GM21381 (cell line): Measurements from ENCODE around the gene SZT2.
"Not testable (repeated sequence)": the region's sequence is repeated elsewhere in the genome, so short reads cannot be mapped to it uniquely, and the experiment has no call there.

ENCODE experiments used
- ATAC-seq: cut with Tn5 transposase; IDR thresholded peaks from one replicate; pipeline ENCODE4 v1.9.1; 2021; ENCODE audit warnings: mild to moderate bottlenecking, moderate library complexity; ENCODE audit not compliant: unreplicated experiment

Gene SZT2

DNA sequence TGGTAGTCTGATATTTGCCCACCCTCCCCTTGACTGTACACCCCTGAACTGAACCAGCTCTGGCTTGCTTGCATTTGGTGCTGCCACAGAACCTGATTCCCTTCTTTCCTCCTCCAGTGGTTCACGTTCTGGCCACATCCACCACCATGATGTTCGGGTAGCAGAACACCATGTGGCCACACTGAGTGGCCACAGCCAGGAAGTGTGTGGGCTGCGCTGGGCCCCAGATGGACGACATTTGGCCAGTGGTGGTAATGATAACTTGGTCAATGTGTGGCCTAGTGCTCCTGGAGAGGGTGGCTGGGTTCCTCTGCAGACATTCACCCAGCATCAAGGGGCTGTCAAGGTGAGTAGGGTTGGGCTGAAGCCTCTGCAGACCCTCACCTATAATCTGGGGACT, 29.1 kb upstream of the SZT2 start:
- ATAC-seq = no peak

DNA sequence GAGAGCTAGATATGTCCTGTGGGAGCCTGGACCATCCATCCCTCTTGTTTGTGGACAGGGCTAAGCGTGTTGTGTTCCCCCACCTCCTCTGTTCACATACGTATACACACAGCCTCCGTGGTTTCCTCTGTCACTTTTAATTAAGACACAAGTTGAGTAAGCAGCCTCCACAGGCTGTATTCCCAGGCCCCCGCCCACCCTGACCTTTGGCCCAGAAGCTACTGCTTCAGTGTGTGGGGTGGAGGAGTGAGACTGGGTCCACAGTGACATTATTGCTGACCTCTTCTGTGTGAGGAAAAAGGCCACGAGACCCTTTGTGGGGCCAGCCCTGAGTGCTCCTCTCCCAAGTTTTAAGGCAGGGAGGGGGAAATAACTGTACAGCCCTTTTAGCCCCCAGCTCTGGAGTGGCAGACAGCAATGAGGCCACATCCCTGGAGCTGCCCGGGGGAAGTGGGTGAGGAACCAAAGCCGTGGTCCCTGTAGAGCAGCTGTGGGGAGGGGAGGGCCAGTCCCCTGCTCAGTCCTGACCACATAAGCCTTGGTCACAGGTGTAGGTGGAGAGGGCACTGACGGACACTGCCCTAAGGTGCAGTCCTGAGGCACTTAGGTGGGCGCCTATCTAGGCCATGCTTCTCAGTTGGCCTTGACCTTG, 26.3 kb upstream of the SZT2 start:
- no peak for ATAC-seq

DNA sequence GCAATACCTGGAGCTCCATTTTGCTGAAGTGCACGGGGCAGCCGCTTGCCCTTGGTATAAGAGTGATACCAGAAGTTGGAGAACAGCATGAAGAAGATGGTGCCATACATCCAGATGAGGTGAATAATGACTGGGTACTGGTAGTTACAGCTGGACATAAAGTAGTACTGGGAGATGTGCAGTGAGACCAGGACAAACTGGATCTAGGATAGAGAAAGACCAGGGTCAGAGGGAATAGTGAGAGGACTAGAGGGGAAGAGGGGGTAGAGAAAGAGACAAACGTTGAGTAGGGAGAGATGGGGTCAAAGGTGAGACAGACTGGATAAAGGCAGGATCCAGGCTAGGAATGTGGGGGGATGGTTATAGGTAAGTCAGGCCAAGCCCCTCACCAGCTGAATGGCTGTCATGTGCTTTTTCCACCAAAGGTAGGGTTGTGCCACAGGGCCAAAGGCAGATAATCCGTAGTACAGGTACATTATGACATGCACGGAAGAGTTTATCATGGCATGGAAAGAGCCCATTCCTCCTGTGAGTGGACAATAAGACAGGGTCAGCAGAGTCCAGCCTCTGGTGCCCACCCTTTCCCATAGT, 25.7 kb upstream of the SZT2 start:
- no peak for ATAC-seq

DNA sequence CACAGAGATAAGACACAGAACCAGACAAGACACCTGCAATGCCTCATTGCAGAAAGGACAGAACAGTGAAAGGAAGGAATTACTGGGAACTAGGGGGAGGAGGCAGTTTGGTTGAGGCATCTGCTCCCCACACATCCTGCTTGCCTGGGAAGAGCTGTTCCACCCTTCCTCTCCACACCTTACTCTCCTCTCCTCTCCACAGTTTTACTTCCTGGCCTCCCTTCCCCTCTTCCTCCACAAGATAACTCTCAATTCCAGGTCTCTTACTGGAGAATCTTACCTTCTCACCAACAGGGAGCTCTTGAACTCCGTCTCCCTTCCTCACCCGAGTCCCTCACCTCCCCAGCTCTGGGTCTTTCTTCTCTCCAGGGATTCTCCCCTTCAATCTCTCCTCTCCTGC, 24.0 kb upstream of the SZT2 start:
- ATAC-seq = no peak

DNA sequence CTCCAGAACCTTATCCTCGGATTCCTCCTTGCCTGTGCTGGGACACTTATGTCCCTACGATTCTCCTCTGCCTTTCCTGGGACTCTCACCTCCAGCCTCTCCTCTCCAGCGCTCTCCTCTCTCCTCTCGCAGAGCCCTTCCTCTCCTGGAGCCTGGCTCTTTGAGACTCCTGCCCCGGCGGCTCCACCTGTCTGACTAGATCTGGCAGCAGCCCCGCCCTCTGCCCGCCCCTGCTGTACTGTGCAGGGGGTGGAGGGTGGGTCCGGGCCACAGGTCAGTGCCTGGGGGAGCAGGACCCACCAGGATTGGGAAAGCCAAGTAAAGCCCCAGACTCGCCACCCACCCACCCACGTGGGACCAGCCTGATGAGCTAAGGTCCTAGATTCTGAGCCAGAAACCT, 23.5 kb upstream of the SZT2 start:
- ATAC-seq = no peak

DNA sequence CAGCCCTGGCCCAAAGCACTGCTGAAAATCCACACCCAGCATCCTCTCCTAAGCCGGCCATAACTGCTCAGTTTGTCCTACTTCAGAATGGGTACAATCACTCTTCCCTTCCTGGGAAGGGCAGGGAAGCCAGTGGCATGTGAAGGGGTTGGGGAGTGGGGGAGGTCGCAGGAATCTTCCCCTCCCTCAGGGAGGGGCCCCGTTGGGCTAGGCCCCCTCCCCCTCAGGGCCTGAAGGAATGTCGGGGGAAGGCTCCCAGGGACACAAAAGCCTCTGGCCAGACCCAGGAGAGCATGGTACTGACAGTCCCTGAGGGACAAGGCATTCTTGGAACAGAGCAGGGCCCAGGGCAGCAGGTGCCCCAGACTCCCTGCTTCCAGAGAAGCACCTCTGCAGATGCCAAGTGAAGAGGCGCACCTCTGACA, 23.1 kb upstream of the SZT2 start:
- no peak for ATAC-seq

DNA sequence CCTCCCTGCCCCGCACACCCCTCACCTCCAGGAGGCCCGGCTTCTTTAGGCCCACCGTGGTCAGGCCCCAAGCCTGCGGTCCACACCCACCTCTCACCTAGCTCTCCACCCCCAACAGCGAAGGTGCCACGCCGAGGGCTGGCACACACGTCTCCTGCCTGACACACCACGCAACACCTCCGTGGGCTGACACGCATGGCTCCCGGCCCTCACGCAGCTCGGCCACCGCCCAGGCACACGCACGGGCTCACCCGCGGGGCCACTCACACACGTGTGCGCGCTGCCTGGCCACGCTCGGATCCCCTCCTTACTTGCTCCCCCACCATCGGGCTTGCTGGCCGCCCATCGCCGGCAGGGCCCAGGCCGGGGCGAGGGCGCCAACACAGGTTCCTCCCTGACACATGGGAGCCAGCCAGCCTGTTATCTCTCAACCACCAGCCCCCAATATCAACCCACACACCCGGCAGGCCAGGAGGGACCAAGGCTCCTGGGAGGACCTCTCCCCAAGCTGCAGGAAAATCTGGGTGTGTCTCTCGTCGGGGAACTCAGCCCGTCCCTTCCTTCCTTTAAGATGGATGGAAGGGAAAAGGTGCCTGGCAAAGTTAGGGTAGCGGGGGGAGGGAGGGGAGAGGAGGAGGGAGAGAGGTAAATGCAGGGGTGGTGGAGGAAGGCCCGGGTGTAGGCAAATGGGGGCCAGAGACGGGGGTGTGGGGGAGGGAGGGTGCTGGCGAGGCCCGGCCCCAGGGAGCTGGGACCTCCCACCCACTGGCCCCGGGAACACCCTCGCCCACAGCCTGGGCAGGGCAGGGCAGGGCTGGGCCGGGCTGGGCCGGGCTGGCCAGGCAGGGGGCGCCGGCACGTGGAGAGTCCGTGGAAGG, 22.4 kb upstream of the SZT2 start:
- ATAC-seq = peak; percentile 45

DNA sequence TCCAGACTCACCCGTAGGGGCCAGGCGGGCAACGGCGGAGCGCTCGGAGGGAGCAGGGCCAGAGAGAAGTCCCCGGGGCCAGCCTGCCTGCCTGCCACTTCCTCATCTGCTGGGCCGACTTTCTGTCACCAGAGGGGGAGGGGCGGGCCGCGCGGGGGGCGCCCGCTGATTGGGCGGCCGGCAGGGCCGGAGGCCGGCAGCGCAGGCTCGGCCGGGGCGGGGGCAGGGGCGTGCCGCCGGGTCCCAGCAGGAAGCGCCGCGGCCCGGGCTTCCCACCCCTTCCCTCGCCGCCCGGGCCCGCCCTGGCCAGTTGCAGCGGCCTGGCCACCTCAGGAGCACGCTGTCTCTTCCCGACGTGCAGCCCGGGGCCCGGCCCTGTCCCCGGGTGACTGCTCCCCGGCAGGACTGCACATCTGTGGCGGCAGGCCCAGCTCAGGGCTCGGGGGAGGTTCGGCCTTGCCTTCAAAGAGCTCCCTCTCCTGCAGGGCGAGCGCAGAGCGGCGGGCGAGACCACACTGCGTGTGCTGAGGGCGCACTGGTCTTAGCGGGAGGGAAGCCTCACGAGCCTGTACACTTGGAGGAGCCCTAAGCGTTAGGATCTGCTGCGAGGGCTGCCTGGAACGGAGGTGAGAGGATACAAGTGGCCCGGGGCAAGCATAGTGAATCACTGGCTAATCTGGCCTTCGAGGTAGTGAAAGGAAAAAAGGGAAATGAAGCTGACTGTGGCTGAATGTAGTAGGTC, 21.6 kb upstream of the SZT2 start, which contains the start of gene ELOVL1:
TSS of gene ELOVL1 (minus strand) at position 108 of the 742 bp plus-strand sequence. CDS start 2,402 bp downstream, outside the sequence.
- peak; percentile 76 for ATAC-seq

DNA sequence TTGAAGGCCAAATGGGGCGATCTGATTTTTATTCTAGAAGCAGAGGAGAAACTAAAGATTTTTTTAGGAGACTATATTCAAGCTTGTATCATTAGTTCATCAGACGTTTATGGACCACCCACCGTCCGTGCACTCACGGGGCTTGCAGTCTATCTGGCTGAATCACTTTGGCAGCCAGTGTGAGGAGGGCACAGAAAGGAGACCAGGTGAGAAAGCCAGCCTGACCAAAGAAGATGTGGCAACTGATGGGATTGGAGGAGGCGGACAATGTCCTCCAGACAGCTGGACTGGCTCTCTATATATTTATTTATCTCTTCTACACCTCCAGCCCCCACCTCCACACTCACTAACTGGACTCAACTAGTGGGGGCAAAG, 21.1 kb upstream of the SZT2 start:
- ATAC-seq = no peak

DNA sequence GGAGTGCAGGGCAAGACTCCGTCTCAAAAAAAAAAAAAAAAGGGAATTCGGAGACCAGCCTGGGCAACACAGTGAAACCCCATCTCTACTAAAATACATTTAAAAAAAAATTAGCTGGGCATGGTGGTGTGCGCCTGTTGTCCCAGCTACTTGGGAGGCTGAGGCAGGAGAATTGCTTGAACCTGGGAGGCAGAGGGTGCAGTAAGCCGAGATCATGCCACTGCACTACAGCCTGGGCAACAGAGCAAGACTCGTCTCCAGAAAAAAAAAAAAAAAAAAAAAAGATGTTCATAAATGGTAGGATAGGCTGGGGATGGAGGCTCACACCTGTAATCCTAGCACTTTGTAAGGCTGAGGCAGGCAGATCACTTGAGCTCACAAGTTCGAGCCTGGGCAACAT, 19.9 kb upstream of the SZT2 start:
- not testable (repeated sequence) for ATAC-seq

DNA sequence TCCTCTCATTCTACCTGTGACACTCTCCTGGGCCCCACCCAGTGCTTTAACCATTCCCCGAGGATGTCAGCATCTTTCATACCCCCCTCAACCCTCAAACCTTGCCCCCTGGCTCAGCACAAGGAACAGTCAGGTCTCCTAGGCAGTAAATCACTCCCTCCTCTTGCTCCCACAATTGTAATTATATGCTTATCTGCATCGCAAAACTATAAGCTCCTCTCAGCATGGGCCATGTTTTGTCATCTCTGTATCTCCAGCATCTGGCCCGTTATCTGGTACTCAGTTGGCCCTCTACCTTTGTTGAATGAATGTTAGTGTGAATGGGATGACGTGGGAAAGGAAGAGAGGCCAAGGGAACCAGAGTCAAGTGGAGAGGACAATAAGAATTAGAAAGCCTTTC, 19.1 kb upstream of the SZT2 start:
- ATAC-seq = no peak

DNA sequence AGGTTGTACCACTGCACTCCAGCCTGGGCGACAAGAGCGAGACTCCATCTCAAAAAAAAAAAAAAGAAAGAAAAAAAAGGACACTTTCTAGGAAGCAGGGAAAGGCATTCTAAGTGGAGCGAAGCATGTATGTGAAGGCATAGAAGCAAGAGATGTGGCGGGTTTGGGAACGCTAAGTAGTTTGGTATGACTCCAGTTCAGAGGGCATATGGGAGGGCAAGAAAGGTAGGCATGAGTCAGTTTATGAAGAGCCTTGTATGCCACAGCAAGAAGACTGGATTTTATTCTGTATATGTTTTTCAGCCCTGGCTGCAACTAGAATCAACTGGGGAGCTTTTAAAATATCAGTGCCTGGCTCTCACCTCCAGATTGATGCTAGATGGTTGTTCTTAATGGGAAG, 17.5 kb upstream of the SZT2 start:
- no peak for ATAC-seq

DNA sequence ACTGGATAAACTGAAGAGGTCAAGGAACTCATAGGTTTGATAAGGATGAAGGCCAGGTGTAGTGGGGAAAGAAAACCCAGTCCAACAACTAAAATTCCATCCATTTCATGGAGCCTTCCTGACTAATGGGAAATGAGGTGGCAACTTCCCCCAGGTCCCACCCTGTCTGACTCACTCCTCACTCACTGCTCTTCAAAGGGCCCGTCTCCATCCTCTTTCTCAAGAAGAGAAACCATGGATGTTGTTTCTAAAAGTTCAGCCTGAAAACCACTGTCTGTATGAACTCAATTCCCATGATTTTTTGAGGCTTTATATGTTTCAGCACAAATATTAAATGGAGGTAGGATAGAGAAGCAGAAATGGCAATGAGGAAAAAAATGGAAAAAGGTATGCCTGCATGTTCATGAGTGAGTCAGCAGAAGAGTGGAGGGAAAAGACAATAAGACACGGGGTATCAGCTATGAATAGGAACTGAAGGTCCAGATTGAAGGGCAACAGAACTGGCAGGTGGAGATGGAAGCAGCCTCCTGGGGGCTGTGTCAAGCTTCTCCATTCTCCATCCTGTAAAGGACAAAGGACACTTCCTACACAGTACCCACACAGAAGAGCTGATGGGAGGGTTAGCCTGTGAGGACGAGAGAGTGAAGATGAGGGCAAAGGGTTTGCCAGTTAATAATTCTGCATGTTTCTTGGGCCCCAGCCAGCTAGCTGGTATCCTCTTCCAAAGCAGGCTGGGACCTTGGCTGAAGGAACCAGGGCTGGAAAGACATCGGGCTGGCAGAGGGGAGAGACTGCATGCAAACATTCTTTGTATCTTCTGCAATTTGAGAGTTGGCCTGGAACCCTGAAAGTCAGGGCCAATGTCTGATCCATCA, 16.4 kb upstream of the SZT2 start:
- ATAC-seq = no peak

DNA sequence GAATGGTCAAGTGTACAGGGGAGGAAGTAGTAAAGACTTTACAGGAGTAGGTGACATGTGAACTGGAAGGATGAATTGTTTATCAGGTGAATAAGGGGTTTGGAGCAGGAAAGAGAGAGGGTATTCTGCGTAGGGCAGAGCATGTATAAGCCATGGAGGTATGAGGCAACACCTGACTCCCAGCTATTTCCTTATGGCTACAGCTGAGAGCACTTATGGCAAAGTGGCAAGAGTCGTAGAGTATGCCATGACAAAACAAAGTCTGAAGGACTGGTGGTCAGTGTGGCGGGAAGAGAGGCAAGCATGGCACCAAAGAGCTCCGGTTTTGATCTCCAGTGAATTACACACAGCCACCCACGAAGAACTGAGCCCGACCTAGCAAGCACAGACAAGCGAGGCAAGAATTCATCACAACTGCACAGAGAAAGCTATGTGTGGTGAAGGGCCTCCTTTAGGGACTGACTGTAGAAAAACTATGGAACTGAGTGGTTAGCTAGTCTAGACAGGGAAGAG, 12.9 kb upstream of the SZT2 start:
- no peak for ATAC-seq

DNA sequence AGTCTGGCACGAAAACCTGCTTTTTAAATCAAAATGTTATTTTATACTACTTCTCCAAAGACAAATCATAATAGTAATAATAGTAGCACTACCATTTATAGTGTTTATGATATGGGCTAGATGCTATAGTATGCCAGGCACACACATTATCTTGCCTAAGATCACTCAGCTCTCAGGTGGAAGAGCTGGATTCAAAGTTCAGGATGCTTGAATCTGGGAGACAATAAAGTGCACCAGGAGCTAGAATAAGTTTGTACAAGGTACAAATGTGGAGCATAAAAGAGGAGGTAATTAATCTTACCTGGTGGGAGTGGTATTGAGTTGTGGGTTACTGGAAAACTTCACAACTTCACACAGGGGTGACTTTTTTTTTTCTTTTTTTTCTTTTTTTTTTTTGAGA, 11.9 kb upstream of the SZT2 start:
- no peak for ATAC-seq

DNA sequence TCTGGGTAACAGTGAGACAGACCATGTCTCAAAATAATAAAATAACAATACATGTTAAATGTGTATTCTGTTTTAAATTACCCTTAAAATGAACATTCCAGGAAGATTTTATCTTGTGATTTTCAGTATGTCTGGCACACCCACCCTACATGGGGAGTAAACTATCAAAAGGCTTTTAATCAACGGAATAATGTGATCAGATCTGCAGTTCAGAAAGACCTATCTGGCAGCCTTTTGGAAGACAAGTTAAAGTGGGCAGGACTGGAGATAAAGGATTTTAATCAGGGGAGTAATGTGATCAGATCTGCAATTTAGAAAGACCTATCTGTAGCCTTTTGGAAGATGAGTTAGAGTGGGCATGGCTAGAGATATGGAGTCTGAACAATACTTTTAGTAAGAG, 10.2 kb upstream of the SZT2 start:
- no peak for ATAC-seq

DNA sequence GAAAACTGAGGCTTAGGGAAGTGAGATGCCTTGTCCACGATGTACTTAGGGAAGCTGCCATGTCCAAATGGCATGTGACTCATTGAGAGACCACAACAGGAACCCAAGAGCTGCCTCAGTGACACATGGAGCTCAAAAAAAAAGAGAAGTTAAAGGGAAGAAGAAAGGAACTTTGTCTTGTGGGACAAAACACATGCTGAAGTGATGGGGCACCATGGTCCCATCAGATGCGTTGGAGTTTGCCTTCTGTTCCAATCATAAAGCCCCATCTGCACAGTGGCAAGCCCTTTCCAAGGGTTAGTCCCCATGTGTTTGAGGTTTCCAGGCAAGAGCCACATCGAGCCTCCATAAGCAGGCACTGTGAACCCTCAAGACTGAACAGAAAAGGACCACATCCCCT, 8.1 kb upstream of the SZT2 start:
- no peak for ATAC-seq

DNA sequence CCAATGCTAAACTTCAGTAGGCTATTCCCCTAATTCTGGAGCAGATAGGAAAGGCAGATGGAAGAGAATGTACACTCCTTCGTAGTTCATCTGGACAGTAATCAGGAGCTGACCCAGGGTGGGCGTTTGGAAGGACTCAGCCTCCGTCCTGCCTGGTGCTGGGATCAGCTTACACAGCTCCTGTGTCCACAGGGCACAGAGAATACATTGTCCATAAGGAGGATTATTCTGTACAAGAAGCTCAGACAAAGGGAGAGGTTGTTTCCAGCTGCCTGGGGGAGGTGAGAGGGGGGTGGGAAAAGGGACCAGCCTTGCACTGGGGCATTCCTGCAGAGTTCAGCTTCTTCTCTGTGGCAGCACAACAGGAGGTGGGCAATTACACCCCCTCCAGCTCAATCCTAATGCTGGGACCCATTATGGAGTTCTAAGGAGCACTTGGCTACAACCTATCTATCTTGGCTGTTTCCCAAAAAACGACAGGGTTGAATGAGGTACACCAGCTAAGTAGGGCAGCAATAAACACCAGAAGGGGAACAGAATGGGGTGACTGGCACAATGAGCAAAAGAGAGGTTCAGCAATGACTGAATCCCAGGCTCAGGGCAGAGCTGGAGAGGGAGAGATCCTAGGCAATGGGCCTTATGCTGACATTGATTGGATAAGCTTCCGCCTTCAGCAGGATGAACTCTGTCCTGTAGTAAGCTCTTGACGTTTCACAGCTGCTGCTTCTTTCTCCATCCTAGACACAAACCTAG, 7.5 kb upstream of the SZT2 start:
- ATAC-seq = no peak

DNA sequence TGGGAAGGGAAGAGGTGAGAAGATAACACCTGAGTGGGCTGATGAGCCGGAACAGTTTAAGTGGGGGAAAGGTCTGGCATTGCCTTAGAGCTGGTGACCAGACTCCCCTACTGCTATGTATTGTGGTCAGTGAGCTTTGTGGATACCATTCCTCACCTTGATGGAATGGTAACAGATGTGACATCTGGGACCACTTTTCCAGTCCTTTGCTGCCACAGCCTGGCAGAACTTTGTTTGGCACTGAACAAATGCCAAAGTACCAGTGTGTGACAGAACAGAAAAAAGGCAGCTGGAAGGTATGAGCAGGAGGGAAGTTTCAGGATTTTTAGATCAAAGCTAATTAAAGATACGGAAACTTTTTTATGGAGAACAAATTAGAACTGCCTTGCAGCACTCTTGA, 6.2 kb upstream of the SZT2 start:
- no peak for ATAC-seq
